GM18858 (cell line): Measurements from ENCODE around the gene CARD11.

ENCODE experiments used
- ATAC-seq: cut with Tn5 transposase; IDR thresholded peaks from one replicate; pipeline ENCODE4 v1.9.1; 2021; ENCODE audit not compliant: unreplicated experiment

Gene CARD11

DNA sequence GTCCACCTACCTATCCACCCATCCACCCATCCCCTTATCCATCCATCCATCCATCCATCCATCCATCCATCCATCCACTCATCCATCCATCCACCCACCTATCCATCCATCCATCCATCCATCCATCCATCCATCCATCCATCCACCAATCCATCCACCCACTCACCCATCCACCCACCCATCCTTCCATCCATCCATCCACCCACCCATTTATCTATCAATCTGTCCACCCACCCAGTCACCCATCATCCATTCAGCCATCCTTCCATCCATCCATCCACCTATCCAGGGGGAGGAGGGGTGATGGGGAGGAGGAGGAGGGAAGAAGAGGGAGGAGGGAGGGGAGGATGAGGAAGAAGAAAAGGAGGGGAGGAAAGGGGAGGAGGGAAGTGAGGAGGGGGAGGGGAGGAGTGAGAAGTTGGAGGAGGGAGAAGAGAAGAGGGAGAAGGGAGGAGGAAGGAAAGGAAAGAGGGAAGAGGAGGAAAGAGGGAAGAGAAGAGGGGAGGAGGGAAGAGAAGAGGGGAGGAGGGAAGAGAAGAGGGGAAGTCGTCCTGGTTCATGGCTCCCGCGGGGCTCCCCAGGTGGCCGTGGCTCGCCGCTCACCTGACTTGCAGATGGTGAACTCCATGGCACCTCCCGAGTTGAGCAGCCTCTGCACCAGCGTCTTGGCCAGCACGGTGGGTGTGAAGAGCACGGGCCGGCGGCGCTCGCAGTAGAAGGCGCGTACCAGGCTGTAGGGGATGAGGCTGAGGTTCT, 130.8 kb downstream of the CARD11 start:
- no peak for ATAC-seq

DNA sequence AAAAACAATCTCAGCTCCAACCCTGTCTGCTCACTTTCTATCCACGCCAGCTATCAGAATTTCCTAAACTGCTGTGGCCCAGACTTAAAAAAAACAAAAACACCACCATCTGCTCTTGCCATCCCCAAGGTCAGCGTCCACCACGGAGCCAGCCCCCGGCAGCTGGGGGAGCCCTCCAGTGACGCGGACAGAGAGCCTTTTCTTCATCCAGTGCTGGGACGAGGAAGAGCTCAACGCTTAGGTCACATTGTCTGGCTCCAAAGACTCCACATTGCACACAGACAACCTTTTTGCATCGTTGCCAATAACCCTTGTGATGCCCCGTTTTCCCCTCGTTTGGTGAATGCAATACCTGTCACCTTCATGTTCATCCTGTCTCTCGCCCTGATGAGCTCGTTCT, 132.2 kb downstream of the CARD11 start:
- ATAC-seq: no peak

DNA sequence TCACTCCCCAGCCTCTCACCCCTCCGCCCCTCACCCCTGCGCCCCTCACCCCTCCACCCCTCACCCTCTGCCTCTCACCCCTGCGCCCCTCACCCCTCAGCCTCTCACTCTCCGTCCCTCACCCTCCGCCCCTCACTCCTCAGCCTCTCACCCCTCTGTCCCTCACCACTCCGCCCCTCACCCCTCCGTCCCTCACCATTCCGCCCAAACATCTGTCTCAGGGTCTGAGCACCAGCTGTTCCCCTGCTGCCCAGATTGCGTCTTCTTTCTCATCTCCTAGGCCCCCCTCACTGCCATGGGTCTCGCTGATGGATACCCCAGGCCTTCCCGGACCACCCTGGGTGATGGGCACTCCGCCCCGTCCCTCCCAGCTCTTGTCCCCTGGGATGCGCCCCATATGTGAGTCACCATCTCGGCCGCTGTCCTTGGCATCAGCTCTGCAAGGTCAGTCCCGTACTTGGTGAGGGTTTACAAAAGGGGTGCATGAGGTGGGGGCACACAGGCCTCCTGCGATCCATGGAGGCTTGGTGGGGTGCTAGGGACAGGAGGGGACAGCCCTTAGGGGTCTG, 134.1 kb downstream of the CARD11 start:
- ATAC-seq: no peak

DNA sequence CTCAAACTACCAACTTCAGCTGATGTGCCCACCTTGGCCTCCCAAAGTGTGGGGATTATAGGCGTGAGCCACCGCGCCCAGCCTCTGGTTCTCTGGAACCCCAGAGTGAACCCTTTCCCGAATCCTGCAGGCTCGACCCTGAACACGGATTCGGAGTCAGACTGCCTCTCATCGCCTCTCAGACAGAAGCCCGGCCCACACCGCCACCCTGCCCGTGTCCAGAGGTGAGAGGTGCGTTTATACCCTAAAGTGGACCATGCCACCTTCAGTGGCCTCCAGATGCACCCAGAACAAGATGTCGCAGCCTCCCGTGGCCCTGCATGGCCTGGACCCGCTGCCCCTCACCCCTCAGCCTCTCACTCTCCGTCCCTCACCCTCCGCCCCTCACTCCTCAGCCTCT, 134.6 kb downstream of the CARD11 start:
- ATAC-seq: no peak

DNA sequence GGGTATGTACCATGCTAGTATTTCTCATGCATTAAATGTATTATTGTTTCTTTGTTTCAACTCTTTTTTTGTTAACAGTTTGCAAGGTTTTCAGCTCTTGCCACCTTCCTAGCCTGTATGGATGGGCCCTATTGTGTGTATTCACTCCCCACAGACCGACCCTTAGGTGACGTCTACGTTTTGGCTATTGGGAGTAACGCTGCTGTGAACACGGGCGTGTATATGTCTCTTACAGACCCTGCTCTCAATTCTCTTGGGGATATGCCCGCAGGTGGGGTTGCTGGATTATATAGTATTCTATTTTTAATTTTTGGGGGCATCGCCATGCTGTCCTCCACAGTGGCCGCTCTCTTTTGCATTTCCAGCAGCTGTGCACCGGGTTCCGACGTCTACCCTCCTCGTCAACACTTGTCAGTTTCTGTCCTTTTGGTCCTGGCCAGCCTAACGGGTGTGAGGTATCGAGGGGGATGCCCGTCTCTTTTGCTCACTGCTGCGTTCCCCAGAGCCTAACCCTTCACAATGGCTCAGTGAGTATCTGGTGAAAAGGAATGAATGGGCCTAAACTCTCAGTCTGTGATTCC, 135.5 kb downstream of the CARD11 start:
- ATAC-seq: no peak

DNA sequence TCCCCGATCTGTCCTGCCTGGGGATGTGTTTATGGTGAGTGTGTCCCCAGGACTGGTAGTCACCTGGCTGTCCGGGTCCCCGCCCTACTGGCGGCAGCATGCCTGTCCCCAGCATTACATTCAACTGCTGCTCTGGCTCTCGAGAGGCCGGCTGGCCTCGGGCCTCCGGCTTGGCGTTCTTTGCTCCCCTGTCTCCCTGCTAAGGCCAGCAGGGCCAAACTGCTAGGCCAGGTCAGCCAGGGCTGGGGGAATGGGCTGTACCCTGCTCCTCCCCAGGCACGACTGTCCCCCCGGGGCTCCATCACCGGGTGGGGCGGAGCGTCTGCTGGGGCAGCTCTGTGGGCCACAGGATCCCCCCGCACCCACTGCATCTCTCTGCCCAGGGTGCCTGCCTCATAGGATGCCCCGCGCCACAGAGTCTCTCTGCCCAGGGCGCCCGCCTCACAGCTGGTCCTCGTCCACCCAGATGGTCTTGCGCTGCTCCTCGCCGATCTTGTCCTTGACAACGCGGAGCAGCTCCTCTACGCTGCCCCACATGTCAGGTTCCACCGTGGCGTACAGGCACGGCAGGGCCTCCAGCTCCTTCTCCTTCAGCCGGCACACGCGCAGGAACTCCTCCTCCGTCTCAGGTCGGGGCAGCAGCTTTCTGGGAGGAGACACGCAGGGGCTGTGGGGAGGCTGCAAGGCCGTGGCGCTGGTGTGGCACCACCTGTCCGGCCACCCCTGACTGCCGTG, 137.3 kb downstream of the CARD11 start:
- no peak for ATAC-seq

DNA sequence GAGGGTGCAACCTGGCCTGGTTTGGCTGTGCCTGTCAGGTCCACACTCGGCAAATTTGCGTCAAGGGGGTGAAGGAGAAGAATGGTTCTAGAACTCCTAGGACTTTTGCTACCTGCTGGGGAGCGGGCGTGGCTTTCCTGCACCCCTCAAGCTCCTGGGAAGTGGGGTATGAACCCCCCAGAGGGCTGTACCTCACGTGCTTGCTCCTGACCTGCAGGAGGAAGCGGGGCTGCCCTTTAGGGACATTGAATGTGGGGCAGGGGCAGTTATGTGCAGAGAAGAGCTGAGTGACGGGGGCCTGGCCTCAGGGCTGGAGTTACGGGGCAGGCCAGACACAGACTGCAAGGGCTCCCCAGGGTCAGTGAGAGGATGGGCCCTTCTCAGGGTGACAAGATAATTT, 138.2 kb downstream of the CARD11 start:
- no peak for ATAC-seq

DNA sequence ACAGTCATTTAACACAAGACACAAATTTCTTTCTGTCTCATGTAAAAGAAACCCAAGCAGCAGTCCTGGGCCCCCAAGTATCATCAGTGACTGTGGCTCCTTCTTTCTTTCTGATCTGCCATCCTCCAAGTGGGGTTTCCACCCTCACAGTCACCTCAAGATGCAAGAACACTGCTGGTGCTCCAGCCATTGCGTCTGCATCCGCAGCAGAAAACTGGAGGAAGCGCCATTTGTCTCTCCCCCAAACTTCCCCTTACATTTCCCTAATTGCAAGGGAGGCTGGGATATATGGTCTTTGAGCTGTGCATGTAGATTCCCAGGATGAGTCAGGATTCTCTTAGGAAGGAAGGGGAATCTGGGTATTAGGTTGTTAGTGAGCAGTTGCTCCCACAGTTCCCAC, 138.6 kb downstream of the CARD11 start:
- ATAC-seq: no peak

DNA sequence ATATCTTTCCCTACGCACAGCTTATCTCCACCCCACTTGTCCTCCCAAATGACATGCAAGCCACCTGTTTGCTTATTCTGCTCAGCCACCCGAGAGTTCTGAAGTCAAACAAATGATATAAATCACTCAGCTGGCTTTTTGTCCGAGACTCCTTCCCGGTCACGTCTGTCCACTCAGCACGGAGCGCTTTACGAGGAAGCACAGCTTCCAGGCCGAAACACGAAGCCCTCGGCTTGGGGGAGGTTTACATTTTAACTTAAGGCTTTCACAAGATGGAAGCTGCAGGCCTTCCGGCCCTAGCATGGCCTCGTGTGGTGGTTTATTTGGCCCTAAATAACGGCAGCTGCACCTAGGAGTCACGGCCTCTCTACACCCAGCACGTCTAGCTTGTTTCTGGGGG, 139.5 kb downstream of the CARD11 start:
- no peak for ATAC-seq

DNA sequence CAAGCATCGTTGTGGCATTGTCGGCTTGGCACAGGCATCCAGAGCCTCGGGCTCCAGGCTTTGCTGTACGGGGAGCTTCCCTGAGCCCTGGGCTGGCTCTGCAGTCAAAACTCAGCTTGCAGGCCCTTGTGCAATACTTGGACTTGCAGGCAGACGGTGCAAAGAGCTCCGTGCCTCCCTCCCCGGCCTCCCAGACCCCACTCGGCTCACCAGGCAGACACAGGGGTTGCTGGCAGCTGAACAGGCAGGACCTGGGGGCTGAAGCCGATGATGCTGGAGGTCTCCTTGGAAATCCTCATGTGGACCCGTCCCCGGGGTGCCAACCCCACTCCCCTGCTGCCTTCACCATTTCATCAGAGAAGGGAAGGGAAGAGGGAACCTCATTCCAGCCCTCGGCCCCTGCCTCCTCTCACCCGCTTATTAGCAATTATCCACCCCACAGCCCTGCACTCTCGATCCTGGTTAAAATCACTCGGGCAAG, 139.9 kb downstream of the CARD11 start:
- ATAC-seq: no peak

DNA sequence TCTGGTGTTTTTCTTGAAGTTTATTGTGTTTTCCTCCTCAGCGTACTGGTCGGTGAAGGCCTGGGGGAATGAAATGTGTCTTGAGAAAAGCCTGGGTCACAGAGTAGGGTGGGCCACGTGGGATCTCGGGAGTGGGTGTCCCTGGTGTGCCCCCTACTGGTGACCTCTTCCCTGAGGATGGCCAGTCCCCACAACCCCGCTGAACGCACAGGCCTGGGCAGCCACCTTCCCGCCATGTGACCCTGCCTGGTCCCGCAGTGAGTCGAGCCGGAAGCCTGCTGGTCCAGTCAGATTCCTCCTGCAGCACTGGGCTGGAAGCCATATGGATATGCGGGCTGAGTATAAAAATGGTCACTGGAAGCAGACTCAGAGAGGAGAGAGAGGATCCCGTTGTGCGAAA, 146.6 kb downstream of the CARD11 start:
- no peak for ATAC-seq

DNA sequence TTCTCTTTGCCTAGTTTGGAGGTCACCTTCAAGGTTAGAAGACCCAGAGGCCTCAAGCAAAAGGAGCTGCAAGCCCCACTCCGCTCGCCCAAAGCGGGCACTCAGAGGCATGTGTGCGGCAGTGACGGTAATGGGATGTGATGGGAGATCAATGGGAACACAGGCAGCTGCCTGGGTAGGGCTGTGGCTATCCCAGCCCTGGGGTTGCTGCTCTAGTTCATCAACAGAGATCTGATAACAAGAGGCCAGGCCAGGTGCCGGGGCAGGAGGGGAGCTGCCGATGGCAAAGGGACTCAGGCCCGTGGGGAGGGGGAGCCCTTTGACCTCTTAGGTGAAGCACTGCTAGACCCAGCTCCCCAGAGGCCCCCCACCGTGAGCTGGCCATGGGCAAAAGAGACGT, 147.5 kb downstream of the CARD11 start:
- ATAC-seq: no peak

DNA sequence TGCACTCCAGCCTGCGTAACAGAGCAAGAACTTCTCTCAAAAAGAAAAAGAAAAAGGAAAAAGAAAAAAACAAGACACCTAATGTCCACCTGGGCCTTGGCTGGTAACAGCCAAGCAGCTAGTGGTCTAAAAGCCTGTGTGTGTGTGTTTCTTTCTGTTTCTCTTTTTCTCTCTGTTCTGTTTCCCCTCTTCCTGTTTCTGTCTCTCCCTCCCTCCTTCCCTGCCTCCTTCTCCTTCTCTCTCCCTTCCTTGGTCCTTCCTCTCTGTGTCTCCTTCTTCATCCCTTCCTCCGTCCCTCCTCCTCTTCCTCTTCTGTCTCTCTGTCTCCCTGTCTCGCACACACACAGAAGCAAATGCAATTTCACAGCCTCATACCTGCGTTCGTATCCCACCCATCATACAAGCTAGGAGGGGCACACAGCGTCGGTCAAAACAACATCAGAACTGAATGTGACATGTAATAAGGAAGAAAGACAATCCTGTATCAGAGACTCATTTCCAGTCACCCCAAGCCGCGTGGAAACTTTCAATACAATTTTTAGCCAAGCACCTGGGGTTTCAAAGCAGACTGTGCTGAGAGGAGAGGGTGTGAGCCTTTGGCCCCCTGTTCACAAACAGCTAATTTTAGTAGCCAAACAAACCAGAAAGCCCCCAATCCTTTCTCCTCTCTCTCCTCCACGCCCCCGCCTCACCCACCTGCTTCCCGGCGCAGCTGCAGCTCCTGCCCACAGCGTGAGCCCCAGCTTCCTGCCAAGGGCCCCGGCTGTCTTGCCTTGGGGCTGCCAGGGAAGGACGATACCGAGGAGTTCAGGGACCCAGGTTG, 149.3 kb downstream of the CARD11 start:
- peak; percentile 46 for ATAC-seq

DNA sequence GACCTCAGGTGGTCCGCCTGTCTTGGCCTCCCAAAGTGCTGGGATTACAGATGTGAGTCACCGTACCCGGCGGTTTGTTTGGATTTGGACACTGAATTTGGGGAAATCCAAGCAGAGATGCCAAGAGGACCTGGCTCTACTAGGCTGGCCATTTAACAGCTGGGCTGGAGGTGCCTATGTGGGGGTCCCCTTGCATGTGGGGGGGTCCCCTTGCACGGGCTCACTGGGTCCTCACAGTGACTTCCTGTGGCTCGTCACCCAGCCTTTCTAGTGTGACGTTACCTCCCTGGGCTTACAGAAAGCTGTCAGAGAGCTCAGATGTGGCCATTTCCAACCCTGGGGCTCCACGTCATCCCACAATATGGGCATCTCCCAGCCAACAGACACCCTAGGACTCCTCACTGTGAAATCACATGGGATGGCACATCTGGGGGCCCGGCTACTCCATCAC, 150.2 kb downstream of the CARD11 start:
- ATAC-seq: no peak

DNA sequence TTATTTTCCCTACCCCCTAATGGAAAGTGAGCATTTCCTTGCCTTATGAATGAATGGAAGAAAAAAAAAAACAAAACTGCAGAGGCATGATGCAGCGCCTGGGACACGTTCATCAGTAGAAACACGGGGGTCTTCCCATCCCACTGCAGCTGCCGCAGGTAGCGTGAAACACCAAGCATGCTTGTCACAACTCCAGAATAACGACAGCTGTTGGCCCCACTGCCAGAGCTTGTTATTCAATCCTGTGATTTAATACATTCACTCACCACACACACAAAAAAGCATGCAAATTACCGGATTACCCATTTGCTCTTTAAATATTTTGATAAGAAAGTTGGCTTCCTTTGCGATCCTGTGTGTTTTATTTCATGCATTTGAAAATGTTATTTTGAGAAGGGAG, 151.1 kb downstream of the CARD11 start:
- no peak for ATAC-seq

DNA sequence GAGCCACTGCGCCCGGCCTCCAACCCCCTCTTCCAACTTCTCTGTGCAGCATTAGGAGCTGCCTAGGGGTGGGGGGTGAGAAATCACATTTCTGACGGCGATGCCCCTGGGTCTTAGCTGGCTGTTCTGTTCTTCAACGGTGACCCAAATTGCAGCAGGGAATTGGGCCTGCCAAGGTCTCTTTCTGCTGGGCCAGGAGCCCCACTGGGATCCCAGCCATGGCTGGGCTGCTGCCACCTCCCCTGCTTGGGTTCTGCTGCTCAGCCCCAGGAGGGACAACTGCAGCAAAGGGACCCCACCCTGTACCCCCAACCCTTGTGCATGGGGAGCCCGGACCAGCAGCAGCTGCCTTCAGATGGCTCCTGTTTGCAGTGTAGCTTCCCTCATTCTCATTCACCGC, 155.9 kb downstream of the CARD11 start:
- no peak for ATAC-seq

DNA sequence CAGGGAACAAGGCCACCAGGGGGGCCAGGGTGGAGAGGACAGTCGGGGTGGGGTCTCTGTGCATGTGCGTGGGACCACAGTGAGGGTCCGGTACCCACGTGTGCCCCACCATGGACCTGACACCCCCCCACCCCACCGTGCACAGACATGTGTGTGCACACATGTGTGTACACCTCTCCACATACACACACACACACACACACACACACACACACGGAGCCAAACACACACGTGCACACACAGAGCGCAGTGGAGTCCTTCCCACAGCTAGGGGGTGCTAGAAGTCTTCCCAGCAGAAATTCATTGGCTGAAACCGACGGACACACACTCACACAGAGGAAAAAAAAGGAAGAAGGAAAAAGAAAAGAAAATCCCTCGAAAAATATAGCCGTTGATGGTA, 156.8 kb downstream of the CARD11 start:
- ATAC-seq: no peak

DNA sequence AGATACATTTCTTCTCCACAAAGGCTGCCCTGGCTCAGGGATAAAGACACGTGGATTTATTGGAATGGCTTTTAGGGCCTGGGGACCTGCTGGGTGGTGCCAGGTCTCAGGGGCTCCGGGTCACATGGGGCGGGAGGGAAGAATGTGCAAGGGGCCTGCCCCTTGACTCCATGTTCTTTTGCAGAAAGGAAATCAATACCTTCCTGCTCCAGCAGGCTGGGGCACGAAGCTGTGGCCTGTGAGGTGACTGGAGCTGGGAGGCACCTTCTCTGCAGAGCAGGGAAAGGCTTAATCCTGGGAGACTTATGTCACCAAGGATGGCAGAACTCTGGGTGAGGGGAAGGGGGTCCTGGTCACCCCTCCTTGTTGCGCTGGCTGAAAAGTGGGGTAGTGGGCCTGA, 157.3 kb downstream of the CARD11 start:
- no peak for ATAC-seq

DNA sequence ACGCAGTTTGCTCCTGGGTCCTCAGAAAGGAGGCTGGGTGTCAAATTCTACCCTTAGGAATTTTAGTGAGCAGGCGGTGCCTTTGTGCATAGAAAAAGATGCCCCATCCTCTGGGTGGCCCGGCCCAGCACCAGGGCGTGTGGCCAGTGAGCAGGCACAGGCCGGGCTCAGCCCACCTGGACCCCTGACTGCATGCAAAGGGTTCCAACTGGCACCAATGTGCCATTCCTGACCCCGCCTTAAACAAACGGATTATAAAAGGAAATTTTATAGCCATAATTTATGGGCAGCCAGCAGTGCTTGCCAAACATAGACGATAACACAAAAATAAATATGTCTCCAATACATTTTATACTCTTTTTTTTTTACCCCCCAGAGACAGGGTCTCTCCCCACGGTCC, 159.5 kb downstream of the CARD11 start:
- ATAC-seq: no peak

DNA sequence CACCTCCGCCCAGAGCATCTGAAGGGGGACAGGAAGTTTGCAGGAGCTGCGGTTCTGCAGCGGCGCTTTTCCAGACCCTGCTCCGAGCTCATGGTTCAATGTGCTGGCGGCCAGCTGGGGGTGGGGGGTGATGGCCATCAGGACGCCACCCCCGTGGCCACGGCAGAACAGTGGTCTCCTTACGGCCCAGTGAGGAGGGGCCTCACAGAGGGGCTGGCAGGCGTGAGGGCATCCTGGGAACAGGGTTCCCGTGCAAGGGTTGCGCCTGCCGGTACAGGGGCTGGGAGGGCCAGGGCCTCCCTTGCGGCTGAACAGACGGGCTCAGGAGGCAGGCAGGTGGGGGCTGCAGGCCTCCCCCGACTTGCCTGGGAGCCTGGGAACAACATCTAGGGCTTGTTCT, 160.6 kb downstream of the CARD11 start:
- no peak for ATAC-seq

DNA sequence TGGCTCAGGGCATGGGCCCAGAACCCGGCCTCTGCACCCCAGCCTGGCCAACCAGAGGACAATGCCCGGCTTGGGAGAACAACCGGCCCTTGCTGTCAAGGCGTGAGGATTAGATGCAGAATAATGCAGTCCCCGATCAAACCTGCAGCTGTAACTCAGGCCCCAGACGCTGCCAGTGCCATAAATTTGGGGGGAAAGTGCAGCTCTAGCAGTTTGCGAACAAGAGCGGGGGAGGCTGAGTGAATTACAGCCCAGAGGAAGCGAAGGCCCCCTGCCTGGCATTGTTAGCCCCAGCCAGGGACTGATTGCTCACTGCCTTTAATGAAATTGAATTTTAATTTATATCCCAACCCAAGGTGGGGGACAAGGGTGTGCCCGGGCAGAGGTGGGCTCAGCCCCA, 161.6 kb downstream of the CARD11 start:
- ATAC-seq: no peak
